ENCODE measurements around the gene TPM2. TPM values are rescaled to one million over a fixed set of nuclear protein-coding genes. Genes with fewer than 3 reads are reported as not detected.
A peak's percentile ranks its signal among the peaks of the same experiment; 100 is the strongest.

Gene TPM2
- total RNA-seq, 1 donor from 2014 or later, result 110 TPM

GRCh38 chr9:35729700-35730485 is 40.2 kb upstream of the TPM2 start:
- DNase-seq, result peak; percentile 86
- Histone ChIP-seq H3K27ac (peak overlapping the region; percentile 71), H3K4me3 (peak overlapping the region; percentile 84), H3K4me1 (peaks cover 67% of the 10 kb centered on the region), H3K9me3 (no peaks in the 10 kb centered on the region), H3K36me3 (peaks cover 28% of the 10 kb centered on the region), H3K27me3 (ENCODE audit: low read depth) (no peaks in the 10 kb centered on the region)
- peak in 1 of 2 donors; percentile 10 for ATAC-seq
- TF ChIP-seq, protein P1, sequence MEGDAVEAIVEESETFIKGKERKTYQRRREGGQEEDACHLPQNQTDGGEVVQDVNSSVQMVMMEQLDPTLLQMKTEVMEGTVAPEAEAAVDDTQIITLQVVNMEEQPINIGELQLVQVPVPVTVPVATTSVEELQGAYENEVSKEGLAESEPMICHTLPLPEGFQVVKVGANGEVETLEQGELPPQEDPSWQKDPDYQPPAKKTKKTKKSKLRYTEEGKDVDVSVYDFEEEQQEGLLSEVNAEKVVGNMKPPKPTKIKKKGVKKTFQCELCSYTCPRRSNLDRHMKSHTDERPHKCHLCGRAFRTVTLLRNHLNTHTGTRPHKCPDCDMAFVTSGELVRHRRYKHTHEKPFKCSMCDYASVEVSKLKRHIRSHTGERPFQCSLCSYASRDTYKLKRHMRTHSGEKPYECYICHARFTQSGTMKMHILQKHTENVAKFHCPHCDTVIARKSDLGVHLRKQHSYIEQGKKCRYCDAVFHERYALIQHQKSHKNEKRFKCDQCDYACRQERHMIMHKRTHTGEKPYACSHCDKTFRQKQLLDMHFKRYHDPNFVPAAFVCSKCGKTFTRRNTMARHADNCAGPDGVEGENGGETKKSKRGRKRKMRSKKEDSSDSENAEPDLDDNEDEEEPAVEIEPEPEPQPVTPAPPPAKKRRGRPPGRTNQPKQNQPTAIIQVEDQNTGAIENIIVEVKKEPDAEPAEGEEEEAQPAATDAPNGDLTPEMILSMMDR (IDR thresholded peaks at IDR 0.05), result peak; percentile 32
- intact Hi-C loops (cut with DNase I), result no loop called here

DNA sequence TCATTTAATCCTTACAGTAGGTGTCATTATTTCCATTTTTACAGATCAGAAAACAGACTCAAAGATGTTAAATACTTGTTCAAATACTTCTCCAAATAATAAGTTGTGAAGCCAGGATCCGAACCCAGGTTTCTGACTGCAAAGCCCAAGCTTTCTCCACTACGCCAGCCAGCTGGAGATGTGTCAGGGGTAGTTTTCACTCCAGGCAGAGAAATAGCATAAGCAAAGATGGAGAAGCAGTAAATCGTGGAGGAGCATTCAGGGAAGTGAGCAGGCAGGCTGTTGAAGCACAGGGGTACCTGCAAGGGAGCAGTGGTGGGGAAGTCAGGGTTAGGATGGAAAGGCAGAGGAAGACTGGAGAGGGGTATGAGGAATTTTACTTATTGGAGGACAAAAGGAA is 39.4 kb upstream of the TPM2 start:
- no peaks in the 10 kb centered on the region for H3K9me3 ChIP-seq
- intact Hi-C loops (cut with DNase I), result no loop called here
- no peaks in the 10 kb centered on the region for H3K27me3 ChIP-seq (ENCODE audit: low read depth)
- peaks cover 28% of the 10 kb centered on the region for H3K36me3 ChIP-seq
- no peak for ATAC-seq
- H3K4me1 ChIP-seq, result peaks cover 66% of the 10 kb centered on the region
- no peak for DNase-seq
- H3K27ac ChIP-seq, result peak overlapping the region; percentile 71
- peak overlapping the region; percentile 84 for H3K4me3 ChIP-seq
- TF ChIP-seq, protein P1 (IDR thresholded peaks at IDR 0.05), result no peak

- DNase-seq (peak; percentile 74), ATAC-seq (peak in 1 of 2 donors; percentile 3)
- TF ChIP-seq, protein P1 (IDR thresholded peaks at IDR 0.05), result no peak
- Histone ChIP-seq H3K27ac (peak overlapping the region; percentile 71), H3K9me3 (no peaks in the 10 kb centered on the region), H3K27me3 (ENCODE audit: low read depth) (no peaks in the 10 kb centered on the region), H3K36me3 (peaks cover 35% of the 10 kb centered on the region), H3K4me1 (peaks cover 59% of the 10 kb centered on the region), H3K4me3 (peak overlapping the region; percentile 84)
- intact Hi-C loops (cut with DNase I), result no loop called here
Observed at GRCh38 chr9:35728041-35728971, 38.6 kb upstream of the TPM2 start.

GRCh38 chr9:35727676-35728040 is 37.9 kb upstream of the TPM2 start:
- Histone ChIP-seq H3K27me3 (ENCODE audit: low read depth) (no peaks in the 10 kb centered on the region), H3K9me3 (no peaks in the 10 kb centered on the region), H3K4me1 (peaks cover 55% of the 10 kb centered on the region), H3K27ac (peak overlapping the region; percentile 71), H3K36me3 (peaks cover 42% of the 10 kb centered on the region), H3K4me3 (peak overlapping the region; percentile 84)
- intact Hi-C loops (cut with DNase I), result no loop called here
- TF ChIP-seq, protein P1 (IDR thresholded peaks at IDR 0.05), result no peak
- DNase-seq (no peak), ATAC-seq (no peak)

DNA sequence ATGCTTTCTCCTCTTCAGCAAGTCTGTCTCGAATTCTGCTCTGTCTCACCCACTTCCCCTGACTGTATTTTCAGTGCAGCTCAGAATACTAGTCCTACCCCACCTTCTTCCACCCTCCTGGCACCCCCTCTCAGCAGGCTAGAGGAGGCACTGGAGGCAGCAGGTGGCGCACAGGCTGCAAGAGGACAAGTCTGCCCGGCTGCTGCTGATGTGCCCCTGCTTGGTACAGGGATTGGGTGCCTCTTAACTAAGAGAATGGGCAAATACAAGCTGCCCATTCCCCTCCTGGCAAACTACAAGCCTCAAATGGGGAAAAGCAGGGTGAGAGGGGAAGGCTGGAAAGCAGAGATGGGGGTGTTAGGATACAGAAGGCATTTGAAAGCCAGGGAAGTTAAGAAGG is 37.2 kb upstream of the TPM2 start:
- Histone ChIP-seq H3K27me3 (ENCODE audit: low read depth) (no peaks in the 10 kb centered on the region), H3K9me3 (no peaks in the 10 kb centered on the region), H3K36me3 (peaks cover 49% of the 10 kb centered on the region), H3K4me1 (peaks cover 55% of the 10 kb centered on the region), H3K27ac (peak overlapping the region; percentile 71), H3K4me3 (peak overlapping the region; percentile 84)
- TF ChIP-seq, protein P1 (IDR thresholded peaks at IDR 0.05), result no peak
- DNase-seq (peak; percentile 68), ATAC-seq (peak; percentile 50 to 51)
- intact Hi-C loops (cut with DNase I), result no loop called here
